ENCODE results near the gene NPFFR1. TPM values are rescaled to one million over a fixed set of nuclear protein-coding genes. Genes with fewer than 3 reads are reported as not detected.

NPFFR1 gene
- total and polyA plus RNA-seq, 2 experiments from 2014 or later, result 0.03 to 0.05 TPM

DNA sequence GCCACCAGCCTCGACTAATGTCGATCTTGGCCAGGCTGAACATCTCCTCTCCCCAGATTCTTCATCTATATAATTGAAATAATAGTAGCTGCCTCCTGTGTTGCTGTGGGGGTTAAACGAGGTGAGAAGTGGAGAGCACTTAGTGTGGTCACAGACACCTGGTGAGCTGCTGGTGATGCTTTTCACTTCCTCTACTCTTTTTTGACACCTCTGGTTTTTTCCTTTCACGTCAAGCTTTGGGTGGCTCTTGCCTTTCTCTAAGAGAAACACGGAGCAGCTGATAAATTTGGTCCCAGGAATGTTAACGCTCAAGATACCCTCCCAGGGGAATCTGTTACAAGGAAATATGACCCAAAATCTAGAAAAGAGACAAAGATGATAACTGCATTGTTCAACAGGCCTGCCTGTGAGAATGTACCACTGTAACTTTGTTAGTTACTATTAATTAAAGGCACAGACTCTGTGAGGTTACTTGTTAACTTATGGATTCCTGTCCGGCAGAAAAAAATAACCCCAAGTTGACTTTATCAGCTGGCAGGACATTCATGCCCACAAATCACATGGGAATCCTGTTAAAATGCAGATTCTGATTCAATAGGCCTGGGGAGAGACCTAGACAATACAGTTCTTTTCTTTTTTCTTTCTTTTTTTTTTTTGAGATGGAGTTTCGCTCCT lies 9.5 kb upstream of the NPFFR1 start:
- Mint-ChIP-seq H3K36me3 (ENCODE audit: low read depth) (no peaks in the 10 kb centered on the region; the same call in 2 of the 3 replicates), H3K27ac (no peak overlapping the region), H3K9me3 (no peaks in the 10 kb centered on the region), H3K4me1 (peaks cover 17% of the 10 kb centered on the region), H3K4me3 (no peak overlapping the region), H3K27me3 (ENCODE audit: insufficient read depth, low read depth, poor library complexity) (peaks cover 2% of the 10 kb centered on the region)
- Histone ChIP-seq H3K4me2 (no peak overlapping the region), H3K9me2 (ENCODE audit: insufficient read depth) (peaks cover 3% of the 10 kb centered on the region; the same call in 1 of the 2 replicates), H3K27me3 (ENCODE audit: insufficient read depth) (no peaks in the 10 kb centered on the region), H2AFZ (no peak overlapping the region), H3K4me1 (ENCODE audit: insufficient read depth) (no peaks in the 10 kb centered on the region), H3K4me3 (no peak overlapping the region), H3K79me2 (replicated peaks; ENCODE audit: insufficient read depth) (no peaks in the 10 kb centered on the region), H3K36me3 (ENCODE audit: insufficient read depth) (no peaks in the 10 kb centered on the region), H4K20me1 (replicated peaks; ENCODE audit: insufficient read depth) (no peaks in the 10 kb centered on the region), H3F3A (replicated peaks; ENCODE audit: low read depth) (no peaks in the 10 kb centered on the region), H3K27ac (ENCODE audit: low read depth) (no peak overlapping the region)
- DNase-seq (ENCODE audit: low spot score) (no peak), ATAC-seq (no peak)
- TF ChIP-seq JUNB (IDR thresholded peaks at IDR 0.05; ENCODE audit: unreplicated experiment) (no peak), CREB1 (CRISPR knock-in tag; IDR thresholded peaks at IDR 0.05; ENCODE audit: low read depth) (no peak), ZNF331 (CRISPR knock-in tag; IDR thresholded peaks at IDR 0.05; ENCODE audit: low read depth) (no peak), EZH2phosphoT487 (IDR thresholded peaks at IDR 0.05; ENCODE audit: unreplicated experiment) (no peak), STAT1 (IDR thresholded peaks at IDR 0.05; ENCODE audit: unreplicated experiment) (no peak), EZH2 (IDR thresholded peaks at IDR 0.05; ENCODE audit: low read depth, unreplicated experiment) (no peak)
- TF ChIP-seq, protein P1, sequence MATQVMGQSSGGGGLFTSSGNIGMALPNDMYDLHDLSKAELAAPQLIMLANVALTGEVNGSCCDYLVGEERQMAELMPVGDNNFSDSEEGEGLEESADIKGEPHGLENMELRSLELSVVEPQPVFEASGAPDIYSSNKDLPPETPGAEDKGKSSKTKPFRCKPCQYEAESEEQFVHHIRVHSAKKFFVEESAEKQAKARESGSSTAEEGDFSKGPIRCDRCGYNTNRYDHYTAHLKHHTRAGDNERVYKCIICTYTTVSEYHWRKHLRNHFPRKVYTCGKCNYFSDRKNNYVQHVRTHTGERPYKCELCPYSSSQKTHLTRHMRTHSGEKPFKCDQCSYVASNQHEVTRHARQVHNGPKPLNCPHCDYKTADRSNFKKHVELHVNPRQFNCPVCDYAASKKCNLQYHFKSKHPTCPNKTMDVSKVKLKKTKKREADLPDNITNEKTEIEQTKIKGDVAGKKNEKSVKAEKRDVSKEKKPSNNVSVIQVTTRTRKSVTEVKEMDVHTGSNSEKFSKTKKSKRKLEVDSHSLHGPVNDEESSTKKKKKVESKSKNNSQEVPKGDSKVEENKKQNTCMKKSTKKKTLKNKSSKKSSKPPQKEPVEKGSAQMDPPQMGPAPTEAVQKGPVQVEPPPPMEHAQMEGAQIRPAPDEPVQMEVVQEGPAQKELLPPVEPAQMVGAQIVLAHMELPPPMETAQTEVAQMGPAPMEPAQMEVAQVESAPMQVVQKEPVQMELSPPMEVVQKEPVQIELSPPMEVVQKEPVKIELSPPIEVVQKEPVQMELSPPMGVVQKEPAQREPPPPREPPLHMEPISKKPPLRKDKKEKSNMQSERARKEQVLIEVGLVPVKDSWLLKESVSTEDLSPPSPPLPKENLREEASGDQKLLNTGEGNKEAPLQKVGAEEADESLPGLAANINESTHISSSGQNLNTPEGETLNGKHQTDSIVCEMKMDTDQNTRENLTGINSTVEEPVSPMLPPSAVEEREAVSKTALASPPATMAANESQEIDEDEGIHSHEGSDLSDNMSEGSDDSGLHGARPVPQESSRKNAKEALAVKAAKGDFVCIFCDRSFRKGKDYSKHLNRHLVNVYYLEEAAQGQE (IDR thresholded peaks at IDR 0.05; ENCODE audit: unreplicated experiment), result no peak

DNA sequence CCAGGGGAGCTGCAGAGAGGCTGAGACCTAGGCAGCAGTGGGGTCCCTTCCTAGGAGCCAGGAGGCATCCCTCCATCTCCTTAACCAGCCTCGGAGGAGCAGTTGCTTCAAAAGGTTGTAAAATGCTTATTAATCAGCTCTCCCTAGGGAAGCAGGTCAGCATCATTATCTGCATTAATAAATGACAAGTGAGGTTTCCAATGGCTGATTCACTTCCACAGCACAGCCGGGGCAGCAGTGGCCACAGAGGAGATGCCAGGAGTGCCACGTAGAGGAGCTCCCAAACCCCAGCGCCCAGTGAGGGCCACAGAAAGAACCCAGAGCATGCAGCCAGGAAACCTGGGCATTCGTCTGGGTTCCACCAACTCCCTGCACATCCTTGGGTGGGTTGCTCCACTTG lies 8.2 kb upstream of the NPFFR1 start:
- Histone ChIP-seq H3K27ac (ENCODE audit: low read depth) (no peak overlapping the region), H3F3A (replicated peaks; ENCODE audit: low read depth) (no peaks in the 10 kb centered on the region), H3K36me3 (ENCODE audit: insufficient read depth) (no peaks in the 10 kb centered on the region), H3K4me2 (no peak overlapping the region), H3K9me2 (ENCODE audit: insufficient read depth) (peaks cover 3% of the 10 kb centered on the region; the same call in 1 of the 2 replicates), H3K27me3 (ENCODE audit: insufficient read depth) (no peaks in the 10 kb centered on the region), H3K4me1 (ENCODE audit: insufficient read depth) (no peaks in the 10 kb centered on the region), H3K4me3 (no peak overlapping the region), H4K20me1 (replicated peaks; ENCODE audit: insufficient read depth) (no peaks in the 10 kb centered on the region), H3K79me2 (replicated peaks; ENCODE audit: insufficient read depth) (no peaks in the 10 kb centered on the region), H2AFZ (no peak overlapping the region)
- no peaks in the 10 kb centered on the region for H3K9me3 Mint-ChIP-seq
- H3K36me3 Mint-ChIP-seq (ENCODE audit: low read depth), result no peaks in the 10 kb centered on the region; the same call in 2 of the 3 replicates
- H3K27me3 Mint-ChIP-seq (ENCODE audit: insufficient read depth, low read depth, poor library complexity), result peaks cover 2% of the 10 kb centered on the region
- ATAC-seq, result no peak
- H3K4me1 Mint-ChIP-seq, result peaks cover 15% of the 10 kb centered on the region
- no peak overlapping the region for H3K27ac Mint-ChIP-seq
- H3K4me3 Mint-ChIP-seq, result no peak overlapping the region
- DNase-seq (ENCODE audit: low spot score), result no peak
- TF ChIP-seq, protein P2, sequence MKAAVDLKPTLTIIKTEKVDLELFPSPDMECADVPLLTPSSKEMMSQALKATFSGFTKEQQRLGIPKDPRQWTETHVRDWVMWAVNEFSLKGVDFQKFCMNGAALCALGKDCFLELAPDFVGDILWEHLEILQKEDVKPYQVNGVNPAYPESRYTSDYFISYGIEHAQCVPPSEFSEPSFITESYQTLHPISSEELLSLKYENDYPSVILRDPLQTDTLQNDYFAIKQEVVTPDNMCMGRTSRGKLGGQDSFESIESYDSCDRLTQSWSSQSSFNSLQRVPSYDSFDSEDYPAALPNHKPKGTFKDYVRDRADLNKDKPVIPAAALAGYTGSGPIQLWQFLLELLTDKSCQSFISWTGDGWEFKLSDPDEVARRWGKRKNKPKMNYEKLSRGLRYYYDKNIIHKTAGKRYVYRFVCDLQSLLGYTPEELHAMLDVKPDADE (IDR thresholded peaks at IDR 0.05), result no peak
- TF ChIP-seq EZH2 (IDR thresholded peaks at IDR 0.05; ENCODE audit: low read depth, unreplicated experiment) (no peak), ZNF114 (CRISPR knock-in tag; IDR thresholded peaks at IDR 0.05) (no peak), STAT1 (IDR thresholded peaks at IDR 0.05; ENCODE audit: unreplicated experiment) (no peak), NANOG (IDR thresholded peaks at IDR 0.05; ENCODE audit: borderline replicate concordance) (no peak), CREB1 (CRISPR knock-in tag; IDR thresholded peaks at IDR 0.05; ENCODE audit: low read depth) (no peak)
- TF ChIP-seq, protein P3, sequence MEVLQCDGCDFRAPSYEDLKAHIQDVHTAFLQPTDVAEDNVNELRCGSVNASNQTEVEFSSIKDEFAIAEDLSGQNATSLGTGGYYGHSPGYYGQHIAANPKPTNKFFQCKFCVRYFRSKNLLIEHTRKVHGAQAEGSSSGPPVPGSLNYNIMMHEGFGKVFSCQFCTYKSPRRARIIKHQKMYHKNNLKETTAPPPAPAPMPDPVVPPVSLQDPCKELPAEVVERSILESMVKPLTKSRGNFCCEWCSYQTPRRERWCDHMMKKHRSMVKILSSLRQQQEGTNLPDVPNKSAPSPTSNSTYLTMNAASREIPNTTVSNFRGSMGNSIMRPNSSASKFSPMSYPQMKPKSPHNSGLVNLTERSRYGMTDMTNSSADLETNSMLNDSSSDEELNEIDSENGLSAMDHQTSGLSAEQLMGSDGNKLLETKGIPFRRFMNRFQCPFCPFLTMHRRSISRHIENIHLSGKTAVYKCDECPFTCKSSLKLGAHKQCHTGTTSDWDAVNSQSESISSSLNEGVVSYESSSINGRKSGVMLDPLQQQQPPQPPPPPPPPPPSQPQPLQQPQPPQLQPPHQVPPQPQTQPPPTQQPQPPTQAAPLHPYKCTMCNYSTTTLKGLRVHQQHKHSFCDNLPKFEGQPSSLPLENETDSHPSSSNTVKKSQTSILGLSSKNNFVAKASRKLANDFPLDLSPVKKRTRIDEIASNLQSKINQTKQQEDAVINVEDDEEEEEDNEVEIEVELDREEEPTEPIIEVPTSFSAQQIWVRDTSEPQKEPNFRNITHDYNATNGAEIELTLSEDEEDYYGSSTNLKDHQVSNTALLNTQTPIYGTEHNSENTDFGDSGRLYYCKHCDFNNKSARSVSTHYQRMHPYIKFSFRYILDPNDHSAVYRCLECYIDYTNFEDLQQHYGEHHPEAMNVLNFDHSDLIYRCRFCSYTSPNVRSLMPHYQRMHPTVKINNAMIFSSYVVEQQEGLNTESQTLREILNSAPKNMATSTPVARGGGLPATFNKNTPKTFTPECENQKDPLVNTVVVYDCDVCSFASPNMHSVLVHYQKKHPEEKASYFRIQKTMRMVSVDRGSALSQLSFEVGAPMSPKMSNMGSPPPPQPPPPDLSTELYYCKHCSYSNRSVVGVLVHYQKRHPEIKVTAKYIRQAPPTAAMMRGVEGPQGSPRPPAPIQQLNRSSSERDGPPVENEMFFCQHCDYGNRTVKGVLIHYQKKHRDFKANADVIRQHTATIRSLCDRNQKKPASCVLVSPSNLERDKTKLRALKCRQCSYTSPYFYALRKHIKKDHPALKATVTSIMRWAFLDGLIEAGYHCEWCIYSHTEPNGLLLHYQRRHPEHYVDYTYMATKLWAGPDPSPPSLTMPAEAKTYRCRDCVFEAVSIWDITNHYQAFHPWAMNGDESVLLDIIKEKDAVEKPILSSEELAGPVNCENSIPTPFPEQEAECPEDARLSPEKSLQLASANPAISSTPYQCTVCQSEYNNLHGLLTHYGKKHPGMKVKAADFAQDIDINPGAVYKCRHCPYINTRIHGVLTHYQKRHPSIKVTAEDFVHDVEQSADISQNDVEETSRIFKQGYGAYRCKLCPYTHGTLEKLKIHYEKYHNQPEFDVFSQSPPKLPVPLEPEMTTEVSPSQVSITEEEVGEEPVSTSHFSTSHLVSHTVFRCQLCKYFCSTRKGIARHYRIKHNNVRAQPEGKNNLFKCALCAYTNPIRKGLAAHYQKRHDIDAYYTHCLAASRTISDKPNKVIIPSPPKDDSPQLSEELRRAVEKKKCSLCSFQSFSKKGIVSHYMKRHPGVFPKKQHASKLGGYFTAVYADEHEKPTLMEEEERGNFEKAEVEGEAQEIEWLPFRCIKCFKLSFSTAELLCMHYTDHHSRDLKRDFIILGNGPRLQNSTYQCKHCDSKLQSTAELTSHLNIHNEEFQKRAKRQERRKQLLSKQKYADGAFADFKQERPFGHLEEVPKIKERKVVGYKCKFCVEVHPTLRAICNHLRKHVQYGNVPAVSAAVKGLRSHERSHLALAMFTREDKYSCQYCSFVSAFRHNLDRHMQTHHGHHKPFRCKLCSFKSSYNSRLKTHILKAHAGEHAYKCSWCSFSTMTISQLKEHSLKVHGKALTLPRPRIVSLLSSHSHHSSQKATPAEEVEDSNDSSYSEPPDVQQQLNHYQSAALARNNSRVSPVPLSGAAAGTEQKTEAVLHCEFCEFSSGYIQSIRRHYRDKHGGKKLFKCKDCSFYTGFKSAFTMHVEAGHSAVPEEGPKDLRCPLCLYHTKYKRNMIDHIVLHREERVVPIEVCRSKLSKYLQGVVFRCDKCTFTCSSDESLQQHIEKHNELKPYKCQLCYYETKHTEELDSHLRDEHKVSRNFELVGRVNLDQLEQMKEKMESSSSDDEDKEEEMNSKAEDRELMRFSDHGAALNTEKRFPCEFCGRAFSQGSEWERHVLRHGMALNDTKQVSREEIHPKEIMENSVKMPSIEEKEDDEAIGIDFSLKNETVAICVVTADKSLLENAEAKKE (CRISPR knock-in tag; IDR thresholded peaks at IDR 0.05), result no peak
